C4-2B (cell line): ENCODE data around the gene RBP2.

Source experiments
- CTCF ChIP-seq: fragments of 450-650 bp; conservative IDR thresholded peaks from 2 replicates; pipeline ENCODE4 v1.5.1; 2017; ENCODE audit warnings: mild to moderate bottlenecking
- ZFX ChIP-seq: fragments of 450-650 bp; IDR thresholded peaks from 2 replicates; pipeline ENCODE4 v1.6.1; 2017

GRCh38 chr3:139506766-139507165, 30.4 kb upstream of the RBP2 start:
- peak; percentile 17 for TF ChIP-seq CTCF
- TF ChIP-seq ZFX: no peak
